HL-60/S4 treated with phorbol 12-myristate 13-acetate at 8.2 ng/mL for 4 days and 3 days (cell line): ENCODE measurements around the gene TBX5.

Experiments
- in situ Hi-C: fragments of 300-500 bp; cut with MboI; formaldehyde crosslinking; loops from 2 replicates; pipeline ENCODE4 v1.15.0; 2022; ENCODE audit warnings: low sequenced_read_pairs

The TBX5 gene

DNA sequence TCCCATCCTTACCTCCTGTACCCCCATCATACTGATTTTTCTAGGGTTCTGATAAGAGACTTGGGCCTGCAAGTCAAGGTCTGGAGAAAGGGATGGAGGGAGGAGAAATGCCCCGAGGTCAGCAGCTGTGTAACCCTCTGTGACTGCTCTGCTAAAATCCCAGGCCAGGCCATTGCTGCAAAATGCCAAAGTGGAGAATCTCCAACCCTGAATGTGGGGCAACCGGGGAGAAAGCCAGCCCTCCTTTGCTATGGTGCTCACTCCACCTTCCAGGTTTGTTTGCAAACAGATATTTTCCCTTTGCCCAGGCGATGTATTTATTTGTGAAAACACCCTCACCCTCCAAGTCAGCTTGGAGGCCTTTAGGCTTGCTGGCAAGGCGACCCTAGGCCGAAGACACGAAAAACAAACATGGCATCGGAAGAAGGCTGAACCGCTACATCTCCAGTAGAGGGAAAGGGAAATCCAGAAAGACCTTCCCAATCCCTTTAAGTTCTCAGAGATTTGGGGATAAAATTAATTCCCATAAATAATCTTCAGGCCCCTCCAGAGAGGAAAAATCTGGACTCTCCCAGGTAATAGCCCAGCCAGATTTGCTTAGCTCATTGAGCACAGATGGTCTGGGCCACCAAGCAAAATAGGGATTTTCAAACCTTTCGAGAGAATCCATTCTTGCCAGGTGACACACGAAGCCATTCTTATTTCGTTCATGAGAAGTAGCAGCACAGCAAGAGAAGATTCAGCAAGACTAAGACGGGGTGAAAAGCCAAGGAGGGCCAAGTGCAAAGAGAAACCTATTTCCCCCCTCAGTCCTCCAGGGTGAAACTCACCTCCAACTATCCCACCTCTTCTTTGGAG, 1.3 kb upstream of the TBX5 start:
- in situ Hi-C loops, result no loop called here

DNA sequence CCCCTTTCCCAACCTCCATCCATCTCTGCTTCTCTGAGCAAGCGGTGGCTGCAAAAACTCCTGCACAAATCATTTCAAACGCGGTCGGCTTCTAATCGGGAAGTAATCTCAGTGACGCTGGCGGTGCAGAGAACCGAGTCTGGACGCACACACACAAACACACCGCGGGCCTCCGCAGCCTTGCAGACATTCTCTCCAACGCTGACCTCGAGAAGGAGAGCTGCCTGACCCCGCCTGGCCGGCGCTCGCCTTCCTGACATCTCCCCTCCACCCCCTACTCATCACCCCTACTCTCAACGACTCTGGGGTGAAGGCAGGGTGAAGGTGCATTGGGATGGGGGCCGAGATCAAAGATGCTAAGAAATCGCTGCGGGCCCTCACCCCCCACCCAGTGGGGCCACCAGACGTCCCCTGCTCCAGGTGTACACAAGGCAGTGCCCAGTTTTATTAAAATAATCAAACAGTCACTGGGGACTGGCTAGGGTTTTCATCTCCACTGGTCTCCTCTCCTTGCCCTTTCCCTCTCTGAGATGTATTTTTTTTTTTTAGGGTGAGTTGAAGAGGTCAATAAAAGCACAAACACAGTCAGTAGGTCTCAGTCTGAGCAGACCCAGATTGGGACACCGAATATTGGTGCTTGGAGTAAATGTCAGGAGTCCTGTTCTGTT, 506 bp upstream of the TBX5 start:
- in situ Hi-C loops, result no loop called here

DNA sequence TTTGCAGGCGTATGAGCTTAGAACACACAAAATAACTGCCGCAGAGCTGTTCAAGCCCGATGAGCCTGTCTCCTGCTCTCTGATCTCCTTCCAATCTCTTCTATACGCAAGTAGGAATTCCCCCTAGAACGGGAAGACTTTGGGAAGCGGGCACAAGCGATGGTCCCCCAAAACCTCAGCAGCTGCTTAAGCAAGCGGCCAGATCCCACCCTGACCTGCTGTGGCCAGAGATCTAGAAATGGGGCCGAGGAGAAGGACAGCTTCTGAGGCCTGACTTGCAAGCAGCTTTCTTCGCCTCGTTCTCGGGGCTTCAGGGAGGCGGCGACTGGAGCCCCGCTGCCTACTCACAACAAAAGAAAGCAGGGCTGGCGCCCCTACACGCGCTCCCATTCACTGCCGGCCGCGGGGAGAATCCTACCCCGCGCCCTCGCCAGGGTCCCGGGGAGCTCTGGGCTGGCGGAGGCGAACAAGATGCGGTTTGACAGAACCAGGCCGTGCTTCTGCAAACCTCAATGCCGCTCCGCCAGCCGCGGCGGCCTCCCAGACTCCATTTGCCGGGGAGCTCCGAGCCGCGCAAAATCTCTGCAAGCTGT, 922 bp downstream of the TBX5 start:
- in situ Hi-C loops, result no loop called here

DNA sequence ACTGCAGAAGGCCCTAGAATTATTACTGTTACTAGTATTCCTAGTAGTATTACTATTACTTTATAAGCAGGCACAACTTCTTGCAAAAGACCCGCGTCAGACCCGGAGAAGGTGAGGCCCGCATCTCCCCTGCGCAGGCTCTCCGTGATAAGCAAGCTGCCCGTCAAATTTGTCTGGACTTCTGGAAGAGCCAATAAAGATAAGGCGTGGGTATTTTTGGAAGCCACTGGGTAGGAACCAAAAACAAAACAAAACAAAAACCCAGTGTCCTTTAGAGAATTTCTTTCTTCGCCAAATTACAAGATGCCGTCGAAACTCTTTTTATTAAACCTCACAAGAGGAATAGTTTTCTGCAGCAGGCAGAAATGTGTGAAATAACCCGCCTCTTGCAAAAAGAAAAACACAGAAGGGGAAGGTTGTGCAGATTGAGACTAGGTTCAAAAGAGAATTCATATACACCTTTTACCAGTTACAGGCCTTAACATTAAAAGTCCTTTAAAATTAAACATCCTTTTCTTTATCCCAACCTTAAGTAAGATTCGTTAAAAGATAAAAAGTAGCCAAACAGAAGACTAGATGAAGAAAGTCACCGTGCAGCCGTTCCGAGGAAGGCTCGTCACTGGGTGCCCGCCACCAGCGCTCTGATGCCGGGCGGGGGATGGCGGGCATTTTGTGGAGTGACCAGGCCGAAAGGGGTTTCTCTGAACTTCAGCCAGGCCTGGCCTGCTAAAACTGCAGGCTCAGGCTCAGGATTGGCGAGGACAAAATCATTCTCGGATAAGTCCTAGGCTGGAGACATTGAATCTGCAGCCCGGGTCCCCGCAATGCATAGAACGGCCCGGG, 1.6 kb downstream of the TBX5 start:
- in situ Hi-C loops, result no loop called here

DNA sequence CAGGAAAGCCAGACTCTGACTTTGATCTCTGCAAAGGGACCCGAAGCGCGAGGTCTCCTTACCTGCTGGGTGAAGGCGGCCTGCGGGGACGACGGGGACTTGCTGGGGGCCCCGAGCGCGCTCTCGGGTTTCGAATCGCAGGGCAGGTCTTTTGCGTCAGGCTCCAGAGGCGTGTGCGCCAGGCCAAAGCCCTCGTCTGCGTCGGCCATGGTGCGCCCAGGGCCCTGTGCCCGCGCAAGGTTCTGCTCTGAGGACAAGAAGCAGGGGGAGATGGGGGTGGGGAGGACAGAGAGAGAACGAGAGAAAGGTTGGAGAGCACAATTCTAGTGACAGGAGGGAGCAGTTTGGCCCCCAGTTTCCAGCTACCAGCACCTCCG, 2.3 kb downstream of the TBX5 start:
- in situ Hi-C loops, result no loop called here

DNA sequence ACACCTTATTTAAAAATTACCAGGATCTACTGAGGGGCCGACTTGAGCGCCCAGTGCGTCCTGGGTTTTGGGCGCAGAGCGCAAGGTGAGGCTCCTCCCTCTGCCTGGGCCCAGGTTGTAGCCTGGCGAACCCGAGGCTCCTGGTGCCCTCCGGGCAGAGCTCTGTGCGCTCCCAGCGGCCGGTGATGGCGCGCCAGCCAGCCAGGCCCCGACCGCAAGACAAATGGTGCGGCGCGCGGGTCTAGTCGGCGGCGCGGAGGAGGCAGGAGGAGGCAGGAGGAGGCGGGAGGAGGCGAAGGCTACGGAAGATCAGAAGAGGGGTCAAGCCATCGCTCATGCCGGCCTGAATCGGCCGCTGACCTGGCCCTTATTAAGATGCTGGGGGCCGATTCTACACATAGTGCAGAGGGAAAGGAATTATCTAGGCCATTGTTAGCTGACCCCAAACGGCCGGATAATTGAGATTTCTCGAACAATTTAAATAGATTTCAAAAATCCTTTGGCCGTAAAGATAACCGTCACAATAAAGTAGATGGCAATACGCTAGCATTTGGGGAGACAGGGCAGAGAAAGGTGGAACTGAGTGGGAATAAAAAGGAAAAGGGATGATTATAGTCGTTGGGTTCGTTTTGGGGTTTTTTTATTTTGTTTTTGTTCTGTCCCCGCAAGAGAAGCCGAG, 2.8 kb downstream of the TBX5 start:
- in situ Hi-C loops, result no loop called here

DNA sequence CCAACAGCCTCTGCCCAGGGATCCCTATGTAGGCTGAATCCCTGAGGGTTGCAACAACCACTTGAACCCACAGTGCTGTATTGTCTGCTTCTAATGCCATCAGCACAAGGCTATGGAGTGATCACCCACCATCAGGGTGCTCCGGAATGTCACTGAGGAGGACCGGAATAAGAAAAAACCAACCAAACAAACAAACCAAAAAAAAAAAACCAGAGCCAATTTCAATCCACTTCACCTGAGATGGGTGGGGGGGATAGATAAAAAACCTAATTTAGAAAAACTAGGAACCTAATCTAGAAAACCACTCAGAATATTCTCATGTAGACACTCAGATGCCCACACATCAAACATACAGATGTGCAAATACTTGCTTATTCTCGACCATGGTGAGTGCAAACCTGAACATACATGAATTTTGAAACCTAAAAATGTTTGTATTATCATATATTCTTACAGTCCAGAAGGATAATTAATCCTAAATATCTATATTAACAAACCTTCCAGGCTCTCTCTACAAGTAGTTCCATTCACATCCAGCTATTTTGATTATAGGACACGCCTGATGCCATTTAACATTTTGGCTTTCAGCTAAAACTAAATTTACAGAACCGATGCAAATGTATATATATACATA, 3.7 kb downstream of the TBX5 start:
- in situ Hi-C loops, result no loop called here

DNA sequence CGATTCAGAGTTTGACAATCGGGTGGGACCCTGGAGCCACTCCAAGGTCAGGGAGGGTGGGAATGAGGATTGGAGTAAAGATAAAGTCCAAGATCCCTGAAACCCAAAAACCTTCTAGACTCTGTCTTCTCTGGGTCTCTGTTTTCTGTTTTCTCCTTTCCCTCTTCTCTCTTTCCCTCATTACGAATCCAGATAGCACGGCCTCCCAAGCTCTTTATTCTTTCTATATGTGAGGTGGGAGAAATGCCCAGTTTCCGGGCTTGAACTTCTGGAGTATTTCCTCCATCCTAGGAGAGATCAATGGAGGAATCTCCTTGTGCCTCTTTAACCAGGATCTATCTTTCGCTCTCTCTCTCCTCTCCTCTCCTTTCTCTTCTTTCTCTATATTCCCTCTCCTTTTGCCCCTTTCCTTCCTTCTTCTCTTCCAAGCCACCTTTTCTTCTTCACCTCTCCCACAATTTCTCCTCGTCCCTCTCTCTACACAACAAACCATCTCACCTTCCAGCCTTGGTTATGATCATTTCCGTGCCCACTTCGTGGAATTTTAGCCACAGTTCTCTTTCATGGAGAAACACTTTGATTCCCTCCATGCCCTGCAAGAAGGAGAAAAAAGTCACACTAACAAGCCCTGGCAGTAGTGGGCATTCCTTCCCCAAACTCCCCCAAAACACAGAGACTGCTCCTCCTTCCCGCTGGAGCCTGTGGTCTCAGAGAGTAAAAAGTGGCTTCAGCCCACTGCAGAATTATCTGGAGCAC, 4.4 kb downstream of the TBX5 start:
- in situ Hi-C loops, result no loop called here

DNA sequence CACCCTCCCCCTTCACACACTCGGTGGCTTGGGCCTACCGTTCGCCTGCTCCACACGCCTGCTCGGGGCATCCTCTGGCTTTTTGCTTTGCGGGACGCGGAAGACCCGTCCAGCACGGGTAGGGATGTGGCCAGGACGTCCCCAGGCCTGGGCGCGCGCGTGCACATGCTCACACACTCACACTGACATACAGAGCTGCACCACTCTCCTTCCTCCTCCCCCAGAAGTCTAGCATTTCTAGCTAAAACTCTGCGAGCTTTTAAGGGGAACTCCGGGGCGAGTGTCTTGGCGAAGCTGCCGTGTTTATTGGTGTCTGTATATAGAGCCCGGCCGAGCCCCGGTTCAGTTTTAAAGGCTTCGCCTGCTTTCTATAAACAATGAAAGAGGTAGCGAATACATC, 5.0 kb downstream of the TBX5 start:
- in situ Hi-C loops, result no loop called here

DNA sequence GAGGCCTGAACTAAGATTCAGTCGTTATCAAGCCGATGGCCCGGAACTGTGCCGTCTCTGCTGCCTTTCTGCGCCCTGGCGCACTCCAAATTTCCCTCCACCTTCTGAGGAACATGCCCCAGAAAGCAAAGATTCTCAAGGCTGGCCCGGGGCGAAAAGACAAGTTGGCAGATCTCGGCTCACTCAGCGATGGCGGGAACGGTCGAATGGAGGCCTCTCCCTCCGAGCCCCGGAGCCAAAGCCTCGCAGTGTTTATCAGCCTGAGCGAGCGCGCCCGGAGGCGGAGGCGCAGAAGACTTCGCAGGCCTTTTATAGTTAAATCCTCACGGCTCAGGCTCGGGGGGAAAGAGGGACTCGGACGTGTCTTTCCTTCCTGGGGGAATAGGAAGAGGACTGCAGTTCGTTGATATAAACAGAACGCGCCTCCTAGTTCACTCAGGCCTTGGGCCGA, 5.6 kb downstream of the TBX5 start:
- in situ Hi-C loops, result no loop called here

DNA sequence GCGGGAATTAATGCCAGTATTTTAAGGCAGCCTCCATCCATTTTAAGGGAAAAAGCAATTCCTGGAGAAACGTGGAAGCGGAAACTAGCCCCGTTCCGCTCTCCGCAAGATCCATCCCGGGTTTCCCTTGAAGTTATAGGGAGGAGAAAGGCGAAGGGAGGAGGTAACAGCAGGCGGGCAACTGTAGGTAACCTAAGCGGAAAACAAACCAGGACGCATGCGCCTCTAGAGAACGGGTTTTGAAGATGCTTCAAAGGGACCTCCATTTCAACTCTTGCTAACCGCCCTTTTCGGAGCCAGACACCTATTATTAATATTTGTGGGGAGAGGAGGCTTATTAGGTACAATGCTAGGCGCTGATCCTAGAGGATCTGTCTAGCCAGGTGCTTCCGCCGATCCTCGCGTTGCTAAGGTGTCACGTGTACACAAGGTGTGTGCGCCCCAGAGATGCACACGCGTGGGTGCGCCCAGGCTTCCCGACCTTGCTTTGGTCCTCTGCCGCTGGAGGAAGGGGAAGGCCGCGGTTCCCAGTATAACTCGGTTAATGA, 6.2 kb downstream of the TBX5 start:
- in situ Hi-C loops, result no loop called here

DNA sequence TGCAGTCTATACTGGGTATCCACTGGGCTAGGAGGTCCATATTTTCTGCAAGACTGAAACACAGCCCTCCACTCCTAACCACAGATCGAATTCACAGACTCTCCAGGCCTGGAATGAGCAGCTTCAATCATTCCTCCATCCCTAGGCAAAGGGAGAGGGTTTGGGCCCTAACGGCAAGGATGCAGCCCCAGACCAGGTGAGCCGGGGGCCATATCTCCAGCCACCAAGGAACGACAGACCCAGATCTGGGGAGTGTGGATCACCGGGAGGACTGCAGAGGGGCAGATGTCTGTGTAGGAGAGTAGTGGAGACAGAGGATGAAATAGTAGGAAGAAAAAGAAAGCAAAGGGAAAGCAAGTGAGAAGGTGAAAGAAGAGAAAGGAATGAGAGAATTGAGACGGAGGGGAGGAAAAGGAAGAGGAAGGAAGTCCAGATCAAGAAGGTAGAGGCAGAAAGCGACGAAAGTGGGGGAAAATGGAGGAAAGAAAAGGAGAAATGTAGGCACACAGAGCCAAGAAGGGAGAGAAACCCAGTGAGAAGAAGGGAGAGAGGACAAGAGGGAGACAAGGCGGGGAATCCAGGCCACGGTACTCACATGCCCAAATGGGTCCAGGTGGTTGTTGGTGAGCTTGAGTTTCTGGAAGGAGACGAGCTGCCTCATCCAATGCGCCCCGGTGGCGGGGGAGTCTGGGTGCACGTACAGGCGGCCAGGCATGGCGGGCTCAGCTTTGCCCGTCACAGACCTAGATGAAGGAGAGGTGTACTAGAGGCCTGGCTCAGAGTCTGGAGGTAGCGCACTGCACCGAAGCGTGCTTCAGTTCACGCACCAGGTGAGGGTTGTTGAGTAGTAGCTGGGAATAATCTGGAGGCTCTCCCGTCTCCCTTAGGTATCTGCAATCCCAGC, 7.7 kb downstream of the TBX5 start:
- in situ Hi-C loops, result no loop called here

DNA sequence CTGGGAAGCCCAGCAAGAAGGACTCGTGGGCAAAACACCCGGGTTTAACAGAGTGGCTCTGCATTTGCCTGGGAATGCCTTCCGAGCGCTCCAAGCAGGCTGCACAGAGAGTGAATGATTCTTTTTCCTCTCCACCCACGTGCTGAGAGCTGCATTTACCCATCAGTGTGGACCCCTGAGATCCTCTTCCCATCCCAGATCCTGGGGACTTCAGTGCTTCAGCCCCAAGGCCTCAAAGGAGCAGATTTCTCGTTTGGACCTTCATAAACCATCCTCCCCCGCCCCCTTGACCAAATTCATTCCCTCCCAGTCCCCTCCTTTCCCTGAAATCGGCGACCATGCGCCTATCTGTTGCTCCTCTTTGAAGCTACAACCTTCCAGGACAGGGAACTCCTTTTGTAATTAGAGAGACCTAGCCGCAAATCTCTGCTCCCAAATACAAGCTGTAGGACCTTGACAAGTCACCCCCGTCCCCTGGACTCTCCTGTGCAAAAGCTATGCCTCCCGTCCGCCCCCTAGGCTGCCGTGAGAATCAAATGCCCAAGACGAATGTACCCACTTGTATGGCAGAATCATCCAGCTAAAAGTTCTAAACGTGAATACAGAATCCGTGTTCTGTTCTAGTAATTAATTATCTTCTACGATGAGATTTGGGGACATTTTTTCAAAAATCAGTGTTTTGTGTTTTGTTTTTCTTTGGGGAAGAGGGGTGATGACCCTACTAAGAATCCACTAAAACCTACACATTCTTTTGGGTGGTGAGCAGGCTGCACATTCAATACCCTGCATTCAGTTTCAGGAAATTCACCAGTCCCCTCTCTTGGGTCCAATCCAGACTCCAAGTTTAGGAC, 8.8 kb downstream of the TBX5 start:
- in situ Hi-C loops, result no loop called here

DNA sequence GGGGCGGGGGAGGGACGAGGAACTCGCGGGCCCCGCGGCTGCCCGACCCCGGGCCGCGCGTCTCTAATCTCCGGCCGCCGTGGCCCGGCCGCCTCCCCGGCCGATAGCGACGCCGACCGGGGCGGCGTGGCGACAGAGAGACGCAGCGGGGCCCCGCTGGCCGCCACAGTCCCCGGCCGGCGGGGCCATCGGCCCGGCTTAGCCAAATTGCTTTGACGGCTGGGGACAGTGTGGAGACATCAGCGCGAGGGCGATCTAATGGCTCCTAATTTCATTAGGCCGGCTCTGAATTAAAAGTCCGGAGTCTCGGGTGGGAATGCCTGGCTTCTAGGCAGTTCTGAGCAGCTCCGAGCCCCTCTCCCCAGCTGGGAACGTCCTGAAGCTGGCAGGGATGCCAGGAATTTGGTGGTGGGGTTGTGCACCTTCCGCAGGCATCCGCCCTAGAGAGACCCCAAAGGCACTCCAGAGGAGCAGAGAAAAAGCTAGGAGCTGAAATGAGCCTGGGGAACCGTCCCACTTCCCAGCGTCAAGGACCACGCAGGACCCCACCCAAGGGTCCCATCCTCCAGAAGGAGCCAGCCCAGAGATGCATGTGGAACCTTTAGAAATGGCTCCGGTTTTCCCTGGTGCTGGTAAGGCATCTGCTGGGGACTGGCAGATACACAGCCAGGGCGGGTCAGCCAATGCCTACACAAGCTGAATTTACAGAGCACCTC, 9.6 kb downstream of the TBX5 start:
- in situ Hi-C loops, result no loop called here

DNA sequence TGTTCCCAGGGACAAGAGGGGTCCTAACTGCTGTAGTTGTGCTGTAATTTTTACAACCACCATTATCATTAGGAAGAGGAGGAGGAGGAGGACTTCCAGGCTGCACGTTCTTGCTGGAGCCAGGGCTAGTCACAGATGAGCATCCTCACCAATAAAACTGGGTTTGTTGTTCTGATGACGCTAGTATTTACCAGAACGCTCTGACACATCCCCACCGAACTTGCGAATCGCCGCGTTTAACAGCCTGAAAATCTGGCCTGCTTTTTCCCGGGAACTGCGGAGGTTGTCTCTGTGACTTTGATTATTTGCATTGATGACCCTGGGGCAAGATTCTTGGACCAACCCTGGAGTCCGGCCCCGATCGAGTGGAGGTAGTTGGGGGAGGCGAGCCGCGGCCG, 10.2 kb downstream of the TBX5 start:
- in situ Hi-C loops, result no loop called here

DNA sequence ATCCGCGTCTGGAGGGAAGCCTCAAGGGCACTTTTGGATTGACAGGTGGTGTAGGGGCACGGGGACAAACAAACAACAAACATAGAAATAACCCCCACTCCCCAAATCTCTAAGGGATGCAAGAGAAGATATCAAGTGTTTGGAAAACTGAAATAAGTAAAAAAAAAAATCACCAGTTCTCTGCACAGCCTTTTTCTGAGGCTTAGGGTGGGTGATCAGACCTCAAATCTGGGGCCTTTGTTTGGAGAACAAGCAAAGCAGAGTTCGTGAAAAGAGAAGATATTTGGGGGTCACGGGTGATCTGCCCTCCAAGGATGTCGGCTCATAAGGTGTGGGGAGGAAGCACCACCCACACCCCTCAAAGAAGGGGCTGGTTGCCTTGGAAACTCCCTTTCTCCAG, 10.7 kb downstream of the TBX5 start:
- in situ Hi-C loops, result no loop called here

DNA sequence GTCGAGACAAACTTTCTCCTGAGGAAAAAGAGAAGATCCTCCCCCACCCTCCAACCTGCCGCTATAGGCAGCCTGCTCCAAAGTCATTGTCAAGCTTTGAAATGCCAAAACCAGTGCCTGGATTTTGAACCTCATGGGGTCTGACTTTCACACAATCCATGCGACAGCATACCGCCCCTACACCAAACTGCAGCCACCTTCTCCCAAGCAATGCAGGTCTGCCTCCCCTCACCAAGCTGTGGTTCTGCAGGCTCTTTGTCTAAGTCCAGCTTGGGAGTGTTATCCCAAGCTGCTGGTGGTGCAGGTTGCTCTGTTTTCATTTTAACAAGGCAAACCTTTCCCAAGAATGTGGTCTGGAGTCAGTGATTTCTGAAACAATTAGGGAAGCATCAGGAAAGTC, 12.4 kb downstream of the TBX5 start:
- in situ Hi-C loops, result no loop called here
